Calu3 (cell line): ENCODE measurements around the gene CBX3. TPM values are rescaled to one million over a fixed set of nuclear protein-coding genes. Genes with fewer than 3 reads are reported as not detected.

Experiments
- BruUV-seq: library from RNA; stranded (reverse); fragments of 400-500 nt; replicated peaks from 2 replicates; lab custom pipeline; 2021; lab: Mats Ljungman, UMichigan
- CTCF ChIA-PET: fragments of 300-600 bp; sonication (Branson Sonifier 250); formaldehyde crosslinking; loops from one replicate; lab custom pipeline; 2022; ENCODE audit warnings: antibody characterized with exemption; lab: Charles Lee
- DNase-seq: peaks from one replicate; pipeline ENCODE4 v3.0.0; 2022
- H3K27ac Mint-ChIP-seq: one replicate; pipeline ENCODE4 v1.8.0; 2022; ENCODE audit warnings: mixed read lengths; ENCODE audit not compliant: unreplicated experiment
- H3K27me3 Mint-ChIP-seq: one replicate; pipeline ENCODE4 v1.8.0; 2022; ENCODE audit warnings: mixed read lengths; ENCODE audit not compliant: unreplicated experiment
- H3K36me3 Mint-ChIP-seq: one replicate; pipeline ENCODE4 v1.8.0; 2022; ENCODE audit warnings: mild to moderate bottlenecking, moderate library complexity, mixed read lengths; ENCODE audit not compliant: insufficient read depth, unreplicated experiment
- H3K4me1 Mint-ChIP-seq: one replicate; pipeline ENCODE4 v1.8.0; 2022; ENCODE audit warnings: mild to moderate bottlenecking, low read depth, mixed read lengths; ENCODE audit not compliant: unreplicated experiment
- H3K4me3 Mint-ChIP-seq: one replicate; pipeline ENCODE4 v1.8.0; 2022; ENCODE audit warnings: mild to moderate bottlenecking, low read depth, moderate library complexity, mixed read lengths; ENCODE audit not compliant: unreplicated experiment
- H3K9me3 Mint-ChIP-seq: one replicate; pipeline ENCODE4 v1.8.0; 2022; ENCODE audit warnings: low read depth, mixed read lengths; ENCODE audit not compliant: unreplicated experiment
- CTCF ChIP-seq: fragments of 200-600 bp; IDR thresholded peaks from one replicate; pipeline ENCODE4 v1.8.0; 2022; ENCODE audit warnings: antibody characterized with exemption; ENCODE audit not compliant: unreplicated experiment
- intact Hi-C: fragments of 100-400 bp; cut with micrococcal nuclease; formaldehyde crosslinking; loops from one replicate; pipeline ENCODE4 v1.10.0; 2022; ENCODE audit not compliant: unreplicated experiment
- total RNA-seq: library from RNA; stranded (reverse); gene quantifications from 2 replicates; pipeline ENCODE4 v1.2.3, GENCODE V29; 2022

CBX3 gene
- total RNA-seq, 1 experiment from 2014 or later = 417 TPM

GRCh38 chr7:26233902-26234511, 32.5 kb downstream of the CBX3 start:
- H3K9me3 Mint-ChIP-seq = no peaks in the 10 kb centered on the region
- CTCF ChIA-PET = no interaction called here

GRCh38 chr7:26237035-26237807, 35.7 kb downstream of the CBX3 start:
- BruUV-seq = no TSS peak
- DNase-seq = no peak
- Mint-ChIP-seq H3K4me1 (no peaks in the 10 kb centered on the region), H3K27me3 (peaks cover 29% of the 10 kb centered on the region), H3K4me3 (no peak overlapping the region), H3K36me3 (no peaks in the 10 kb centered on the region), H3K27ac (no peak overlapping the region), H3K9me3 (no peaks in the 10 kb centered on the region)
- CTCF ChIA-PET = interaction anchor here (1.0 kb wide), 1 partner anchor 22 kb away, joined by 3 read pairs; no protein-coding TSS in a partner anchor
- no peak for TF ChIP-seq CTCF
- intact Hi-C loops = no loop called here

More at GRCh38 chr7:26233902-26234511, 32.5 kb downstream of the CBX3 start:
- no peak overlapping the region for H3K4me3 Mint-ChIP-seq
- no peaks in the 10 kb centered on the region for H3K36me3 Mint-ChIP-seq
- intact Hi-C loops = no loop called here
- no TSS peak for BruUV-seq
- no peak overlapping the region for H3K27ac Mint-ChIP-seq
- DNase-seq = no peak
- TF ChIP-seq CTCF = no peak
- peaks cover 38% of the 10 kb centered on the region for H3K27me3 Mint-ChIP-seq
- no peaks in the 10 kb centered on the region for H3K4me1 Mint-ChIP-seq

- intact Hi-C loops = no loop called here
- no peak for TF ChIP-seq CTCF
- H3K9me3 Mint-ChIP-seq = no peaks in the 10 kb centered on the region
- H3K27me3 Mint-ChIP-seq = peaks cover 29% of the 10 kb centered on the region
- H3K36me3 Mint-ChIP-seq = no peaks in the 10 kb centered on the region
- BruUV-seq = no TSS peak
- no peak overlapping the region for H3K4me3 Mint-ChIP-seq
- no peak overlapping the region for H3K27ac Mint-ChIP-seq
- DNase-seq = no peak
- H3K4me1 Mint-ChIP-seq = no peaks in the 10 kb centered on the region
- CTCF ChIA-PET = interaction anchor here (1.0 kb wide), 1 partner anchor 22 kb away, joined by 3 read pairs; no protein-coding TSS in a partner anchor
These were observed 36.5 kb downstream of the CBX3 start for GRCh38 chr7:26238032-26238431.

- Mint-ChIP-seq H3K4me1 (no peaks in the 10 kb centered on the region), H3K9me3 (no peaks in the 10 kb centered on the region), H3K4me3 (no peak overlapping the region), H3K27ac (no peak overlapping the region), H3K36me3 (no peaks in the 10 kb centered on the region), H3K27me3 (no peaks in the 10 kb centered on the region)
- CTCF ChIA-PET = interaction anchor here (0.6 kb wide), 1 partner anchor 32 kb away, joined by 3 read pairs; no protein-coding TSS in a partner anchor
- intact Hi-C loops = no loop called here
- no peak for DNase-seq
- no TSS peak for BruUV-seq
- TF ChIP-seq CTCF = no peak
These were observed 43.6 kb downstream of the CBX3 start for GRCh38 chr7:26245150-26245549.
